Mesendoderm (in vitro differentiated cells): ENCODE results near the gene INPP1.
A peak's percentile ranks its signal among the peaks of the same experiment; 100 is the strongest.

Experiments
- DNase-seq: peaks from one replicate; pipeline ENCODE4 v3.0.0; 2013
- H2AK5ac ChIP-seq: 2 replicates; pipeline ENCODE4 v1.6.1; 2013; ENCODE audit warnings: low read length, inconsistent platforms
- H2BK120ac ChIP-seq: 2 replicates; pipeline ENCODE4 v1.6.1; 2013; ENCODE audit warnings: low read depth, mild to moderate bottlenecking, low read length, moderate library complexity, mixed read lengths
- H2BK15ac ChIP-seq: replicated peaks from 2 replicates; pipeline ENCODE4 v1.6.1; 2013; ENCODE audit warnings: low read depth, mild to moderate bottlenecking, moderate library complexity
- H2BK5ac ChIP-seq: 2 replicates; pipeline ENCODE4 v1.6.1; 2013; ENCODE audit warnings: low read length, inconsistent platforms
- H3K18ac ChIP-seq: 2 replicates; pipeline ENCODE4 v1.6.1; 2013; ENCODE audit warnings: mild to moderate bottlenecking, low read length, mixed read lengths
- H3K23ac ChIP-seq: one replicate; pipeline ENCODE4 v1.6.1; 2013; ENCODE audit warnings: low read length
- H3K27ac ChIP-seq: 2 replicates; pipeline ENCODE4 v1.5.1; 2013; ENCODE audit warnings: low read depth, mild to moderate bottlenecking, inconsistent platforms, low read length, moderate library complexity
- H3K27me3 ChIP-seq: 2 replicates; pipeline ENCODE4 v1.6.1; 2013; ENCODE audit warnings: low read length, control low read depth, mild to moderate bottlenecking, inconsistent platforms; ENCODE audit not compliant: insufficient read depth, poor library complexity
- H3K36me3 ChIP-seq: 2 replicates; pipeline ENCODE4 v1.6.1; 2013; ENCODE audit warnings: low read length, inconsistent platforms; ENCODE audit not compliant: control insufficient read depth, insufficient read depth
- H3K4ac ChIP-seq: one replicate; pipeline ENCODE4 v1.6.1; 2013; ENCODE audit warnings: low read depth, mild to moderate bottlenecking, low read length, moderate library complexity
- H3K4me1 ChIP-seq: 2 replicates; pipeline ENCODE4 v1.6.1; 2013; ENCODE audit warnings: low read depth, low read length, inconsistent platforms; ENCODE audit not compliant: control insufficient read depth
- H3K4me2 ChIP-seq: 2 replicates; pipeline ENCODE4 v1.6.1; 2013; ENCODE audit warnings: low read length
- H3K4me3 ChIP-seq: 2 replicates; pipeline ENCODE4 v1.5.1; 2013; ENCODE audit warnings: mild to moderate bottlenecking, low read length
- H3K56ac ChIP-seq: one replicate; pipeline ENCODE4 v1.6.1; 2013; ENCODE audit warnings: low read length
- H3K79me1 ChIP-seq: 2 replicates; pipeline ENCODE4 v1.6.1; 2013; ENCODE audit warnings: low read length, inconsistent platforms
- H3K79me2 ChIP-seq: 2 replicates; pipeline ENCODE4 v1.6.1; 2013; ENCODE audit warnings: mild to moderate bottlenecking, low read length; ENCODE audit not compliant: control insufficient read depth, insufficient read depth
- H3K9ac ChIP-seq: 2 replicates; pipeline ENCODE4 v1.6.1; 2013; ENCODE audit warnings: low read length, inconsistent platforms
- H4K5ac ChIP-seq: one replicate; pipeline ENCODE4 v1.6.1; 2013; ENCODE audit warnings: low read length
- H4K8ac ChIP-seq: one replicate; pipeline ENCODE4 v1.6.1; 2013; ENCODE audit warnings: low read depth, mild to moderate bottlenecking, control low read depth, low read length, moderate library complexity
- WGBS: extraction: QIAGEN DNeasy Blood & Tissue Kit; methylation state at CpG from one replicate; pipeline ENCODE4 v1.1.7; 2013; ENCODE audit warnings: low lambda C conversion rate, missing lambda C conversion rate; ENCODE audit not compliant: insufficient coverage; ENCODE audit errors: extremely low coverage; 5-methylcytosine and 5-hydroxymethylcytosine counted together

Gene INPP1

DNA sequence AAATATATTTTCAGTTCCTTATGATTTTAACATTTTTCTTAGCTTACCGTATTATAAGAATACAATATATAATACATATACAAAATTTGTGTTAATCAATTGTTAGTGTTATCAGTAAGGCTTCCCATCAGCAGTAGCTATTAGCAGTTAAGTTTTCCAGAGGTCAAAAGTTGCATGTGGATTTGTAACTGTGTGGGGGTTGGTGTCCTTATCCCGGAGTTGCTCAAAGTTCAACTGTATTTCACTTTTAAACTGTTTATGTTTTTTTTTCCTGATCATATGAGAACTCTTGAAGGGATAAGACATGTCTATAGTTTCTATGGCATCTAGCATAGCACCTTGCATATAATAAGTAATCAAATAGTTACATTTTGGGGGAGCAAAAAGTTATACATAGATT, 52.9 kb downstream of the INPP1 start:
- H3K4me3 ChIP-seq, result no peak overlapping the region
- H4K5ac ChIP-seq, result no peak overlapping the region
- no peaks in the 10 kb centered on the region for H3K4me1 ChIP-seq
- no peak overlapping the region for H4K8ac ChIP-seq
- no peak overlapping the region for H2BK120ac ChIP-seq
- no peak overlapping the region for H3K27ac ChIP-seq
- no peak overlapping the region for H3K4ac ChIP-seq
- WGBS, result no CpG with 5 or more reads among the region's 2 CpGs
- H3K4me2 ChIP-seq, result no peak overlapping the region
- no peak overlapping the region for H3K56ac ChIP-seq
- H3K18ac ChIP-seq, result no peak overlapping the region
- no peak overlapping the region for H3K23ac ChIP-seq
- no peaks in the 10 kb centered on the region for H3K36me3 ChIP-seq
- H2BK15ac ChIP-seq, result no peak overlapping the region
- DNase-seq, result no peak
- no peak overlapping the region for H2BK5ac ChIP-seq
- no peaks in the 10 kb centered on the region for H3K27me3 ChIP-seq
- no peaks in the 10 kb centered on the region for H3K79me2 ChIP-seq
- H3K79me1 ChIP-seq, result no peaks in the 10 kb centered on the region
- no peak overlapping the region for H3K9ac ChIP-seq
- H2AK5ac ChIP-seq, result no peak overlapping the region

DNA sequence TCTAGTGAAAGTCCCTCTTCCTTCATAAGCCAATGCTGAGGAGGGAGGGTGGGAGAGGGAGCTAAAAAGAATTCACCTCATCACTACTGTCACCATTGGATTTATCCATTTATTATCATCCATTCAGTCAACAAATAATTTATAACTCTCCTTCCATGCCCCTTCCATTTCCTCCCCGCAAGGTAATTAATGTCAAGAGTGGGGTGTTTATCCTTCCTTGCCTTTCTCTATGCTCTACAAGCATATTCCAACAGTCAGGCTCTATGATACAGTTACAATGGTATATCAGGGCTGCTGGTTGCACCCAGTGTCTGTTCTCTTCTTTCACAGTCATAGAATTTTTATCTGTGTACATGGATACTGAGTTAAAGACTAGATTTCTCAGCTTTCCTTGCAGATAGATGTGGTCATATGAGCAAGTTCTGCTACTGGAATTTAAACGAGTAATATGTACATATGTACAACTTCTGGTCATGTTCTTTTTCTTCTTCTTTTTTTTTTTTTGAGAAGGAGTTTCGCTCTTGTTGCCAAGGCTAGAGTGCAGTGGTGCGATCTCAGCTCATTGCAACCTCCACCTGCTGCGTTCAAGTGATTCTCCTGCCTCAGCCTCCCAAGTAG, 59.7 kb downstream of the INPP1 start:
- Histone ChIP-seq H3K79me2 (no peaks in the 10 kb centered on the region), H2AK5ac (no peak overlapping the region), H3K9ac (no peak overlapping the region)

DNA sequence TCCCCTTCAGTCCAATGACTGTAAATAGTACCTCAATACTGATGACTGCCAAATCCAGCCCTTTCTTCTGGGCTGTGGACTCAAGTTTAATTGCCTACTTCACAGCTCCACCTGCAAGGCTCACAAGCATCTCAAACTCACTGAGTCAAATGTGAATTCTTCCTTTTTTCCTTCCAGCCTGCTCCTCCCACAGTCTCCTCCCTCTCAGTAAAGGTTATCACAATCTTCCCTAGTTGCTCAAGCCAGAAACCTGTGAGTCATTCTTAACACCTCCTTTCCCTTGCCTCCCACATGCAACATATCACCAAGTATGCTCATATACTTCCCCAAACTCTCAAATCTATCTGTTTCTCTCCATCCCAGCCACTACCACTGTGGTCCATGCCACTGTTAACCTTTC, 61.1 kb downstream of the INPP1 start:
- H3K36me3 ChIP-seq, result no peaks in the 10 kb centered on the region
- H3K4me3 ChIP-seq, result no peak overlapping the region
- H2BK120ac ChIP-seq, result no peak overlapping the region
- no peak overlapping the region for H3K4me2 ChIP-seq
- H3K4ac ChIP-seq, result no peak overlapping the region
- no peak overlapping the region for H4K5ac ChIP-seq
- no peaks in the 10 kb centered on the region for H3K79me1 ChIP-seq
- peaks cover 5% of the 10 kb centered on the region for H3K27me3 ChIP-seq
- H2BK15ac ChIP-seq, result no peak overlapping the region
- H3K18ac ChIP-seq, result no peak overlapping the region
- H3K56ac ChIP-seq, result no peak overlapping the region
- H3K27ac ChIP-seq, result no peak overlapping the region
- no peak overlapping the region for H2AK5ac ChIP-seq
- peak; percentile 77 for DNase-seq
- H3K23ac ChIP-seq, result no peak overlapping the region
- no peaks in the 10 kb centered on the region for H3K79me2 ChIP-seq
- no peak overlapping the region for H4K8ac ChIP-seq
- H2BK5ac ChIP-seq, result no peak overlapping the region
- H3K9ac ChIP-seq, result no peak overlapping the region
- H3K4me1 ChIP-seq, result peaks cover 5% of the 10 kb centered on the region

More for the DNA sequence above, 59.7 kb downstream of the INPP1 start:
- no peak for DNase-seq
- Histone ChIP-seq H4K5ac (no peak overlapping the region), H3K4me1 (peaks cover 3% of the 10 kb centered on the region), H3K4me3 (no peak overlapping the region), H2BK5ac (no peak overlapping the region), H2BK120ac (no peak overlapping the region), H3K23ac (no peak overlapping the region), H3K4ac (no peak overlapping the region), H3K79me1 (no peaks in the 10 kb centered on the region), H3K36me3 (no peaks in the 10 kb centered on the region), H3K4me2 (no peak overlapping the region), H3K18ac (no peak overlapping the region), H3K27me3 (no peaks in the 10 kb centered on the region), H2BK15ac (no peak overlapping the region), H3K56ac (no peak overlapping the region), H3K27ac (no peak overlapping the region), H4K8ac (no peak overlapping the region)
- WGBS, result no CpG with 5 or more reads among the region's 5 CpGs

DNA sequence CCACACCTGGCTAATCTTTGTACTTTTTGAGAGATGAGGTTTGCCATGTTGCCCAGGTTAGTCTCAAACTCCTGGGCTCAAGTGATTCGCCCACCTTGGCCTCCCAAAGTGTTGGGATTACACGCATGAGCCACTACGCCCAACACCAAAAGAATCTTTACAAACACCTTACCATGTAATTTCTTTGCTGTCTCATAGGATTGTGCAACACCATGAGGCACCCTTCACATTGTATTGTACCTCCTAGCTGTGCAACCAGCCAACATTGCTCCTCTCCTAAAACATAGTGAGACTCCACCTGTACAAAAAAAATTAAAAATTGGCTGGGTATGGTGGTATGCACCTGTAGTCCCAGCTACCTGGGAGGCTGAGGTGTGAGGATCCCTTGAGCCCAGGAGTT, 61.7 kb downstream of the INPP1 start:
- Histone ChIP-seq H3K79me1 (no peaks in the 10 kb centered on the region), H3K4me3 (no peak overlapping the region), H3K23ac (no peak overlapping the region), H3K27me3 (peaks cover 5% of the 10 kb centered on the region), H2BK15ac (no peak overlapping the region), H3K18ac (no peak overlapping the region), H3K27ac (no peak overlapping the region), H4K5ac (no peak overlapping the region), H3K56ac (no peak overlapping the region), H3K9ac (no peak overlapping the region), H3K79me2 (no peaks in the 10 kb centered on the region), H3K4me2 (no peak overlapping the region), H2BK5ac (no peak overlapping the region), H3K4ac (no peak overlapping the region), H3K36me3 (no peaks in the 10 kb centered on the region), H2BK120ac (no peak overlapping the region), H2AK5ac (no peak overlapping the region), H3K4me1 (peaks cover 5% of the 10 kb centered on the region), H4K8ac (no peak overlapping the region)
- DNase-seq, result no peak
- WGBS, result no CpG with 5 or more reads among the region's 3 CpGs

DNA sequence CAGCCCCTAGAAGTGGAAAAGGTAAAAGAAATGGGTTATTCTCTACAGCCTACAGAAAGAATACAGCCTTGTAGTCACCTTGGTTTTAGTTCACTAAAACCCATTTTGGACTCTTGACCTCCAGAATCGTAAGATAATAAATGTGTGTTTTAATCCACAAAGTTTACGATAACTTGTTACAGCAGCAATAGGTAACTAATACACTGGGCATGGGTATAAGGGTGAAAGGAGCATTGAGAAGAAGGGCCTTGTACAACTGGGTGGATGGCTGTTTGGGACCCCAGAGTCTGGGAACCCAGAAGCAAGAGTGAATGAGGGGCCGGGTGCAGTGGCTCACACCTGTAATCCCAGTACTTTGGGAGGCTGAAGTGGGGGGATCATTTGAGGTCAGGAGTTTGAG, 62.6 kb downstream of the INPP1 start:
- H4K8ac ChIP-seq, result no peak overlapping the region
- H3K4me1 ChIP-seq, result peaks cover 5% of the 10 kb centered on the region
- H4K5ac ChIP-seq, result no peak overlapping the region
- H3K79me2 ChIP-seq, result no peaks in the 10 kb centered on the region
- no peak overlapping the region for H3K4me3 ChIP-seq
- DNase-seq, result no peak
- H3K27me3 ChIP-seq, result peaks cover 5% of the 10 kb centered on the region
- WGBS, result no CpG with 5 or more reads among the region's 3 CpGs
- H2BK120ac ChIP-seq, result no peak overlapping the region
- no peak overlapping the region for H2BK15ac ChIP-seq
- H3K27ac ChIP-seq, result no peak overlapping the region
- no peaks in the 10 kb centered on the region for H3K36me3 ChIP-seq
- H3K79me1 ChIP-seq, result no peaks in the 10 kb centered on the region
- no peak overlapping the region for H3K18ac ChIP-seq
- no peak overlapping the region for H3K56ac ChIP-seq
- H3K23ac ChIP-seq, result no peak overlapping the region
- no peak overlapping the region for H2BK5ac ChIP-seq
- H3K4ac ChIP-seq, result no peak overlapping the region
- H2AK5ac ChIP-seq, result no peak overlapping the region
- no peak overlapping the region for H3K9ac ChIP-seq
- no peak overlapping the region for H3K4me2 ChIP-seq

DNA sequence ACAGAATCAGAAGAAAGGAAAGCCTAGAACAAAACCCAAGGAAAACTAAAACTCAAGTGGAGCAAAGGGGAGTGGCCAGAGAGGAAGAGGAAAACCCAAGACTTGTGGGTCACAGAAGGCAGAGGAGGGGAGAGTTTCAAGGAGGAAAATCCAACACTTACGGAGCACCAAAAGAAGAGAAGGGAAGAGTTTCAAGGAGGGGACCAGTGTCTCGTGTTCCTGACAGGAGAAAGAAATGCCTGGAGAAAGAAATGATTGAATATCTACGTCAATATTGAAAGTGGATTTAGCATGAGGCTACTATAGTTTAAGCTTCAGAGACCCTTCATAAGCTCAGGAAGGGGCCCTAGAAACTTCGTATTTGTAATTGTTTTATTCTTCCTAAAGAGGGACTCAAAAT, 63.4 kb downstream of the INPP1 start:
- no peak overlapping the region for H4K5ac ChIP-seq
- H3K9ac ChIP-seq, result no peak overlapping the region
- H2BK120ac ChIP-seq, result no peak overlapping the region
- H3K18ac ChIP-seq, result no peak overlapping the region
- no peak overlapping the region for H4K8ac ChIP-seq
- no peak overlapping the region for H3K4me3 ChIP-seq
- no peak overlapping the region for H2BK15ac ChIP-seq
- no peak overlapping the region for H3K27ac ChIP-seq
- H3K56ac ChIP-seq, result no peak overlapping the region
- no peak for DNase-seq
- H3K23ac ChIP-seq, result no peak overlapping the region
- H3K4ac ChIP-seq, result no peak overlapping the region
- H3K4me2 ChIP-seq, result no peak overlapping the region
- peaks cover 5% of the 10 kb centered on the region for H3K27me3 ChIP-seq
- H2BK5ac ChIP-seq, result no peak overlapping the region
- no peak overlapping the region for H2AK5ac ChIP-seq
- WGBS, result no CpG with 5 or more reads among the region's 4 CpGs
- no peaks in the 10 kb centered on the region for H3K36me3 ChIP-seq
- H3K4me1 ChIP-seq, result peaks cover 5% of the 10 kb centered on the region
- H3K79me2 ChIP-seq, result no peaks in the 10 kb centered on the region
- H3K79me1 ChIP-seq, result no peaks in the 10 kb centered on the region
